HEK293T (cell line): ENCODE results near the gene FAM217A.
A peak's percentile ranks its signal among the peaks of the same experiment; 100 is the strongest.

Source experiments
- CTCF ChIA-PET: fragments of 350-600 bp; formaldehyde crosslinking; extraction: SDS; loops from one replicate; lab custom pipeline; 2021; ENCODE audit warnings: antibody characterized with exemption, inconsistent platforms; lab: Yijun Ruan, JAX
- POLR2A ChIA-PET: fragments of 350-600 bp; formaldehyde crosslinking; extraction: SDS; loops from one replicate; lab custom pipeline; 2020; ENCODE audit warnings: antibody characterized with exemption, inconsistent platforms; lab: Yijun Ruan, JAX
- DNase-seq: peaks from one replicate; pipeline ENCODE4 v3.0.0; 2012; ENCODE audit warnings: mixed read lengths; ENCODE audit errors: extremely low spot score
- ARNT ChIP-seq: fragments of 450-650 bp; IDR thresholded peaks from 2 replicates; pipeline ENCODE4 v1.6.1; 2017; ENCODE audit warnings: mild to moderate bottlenecking
- BHLHE40 ChIP-seq: fragments of 450-650 bp; IDR thresholded peaks from 2 replicates; pipeline ENCODE4 v1.6.1; 2016; ENCODE audit warnings: mild to moderate bottlenecking, moderate library complexity, borderline replicate concordance
- CTBP1 ChIP-seq: fragments of 450-650 bp; IDR thresholded peaks from 2 replicates; pipeline ENCODE4 v1.6.1; 2016; ENCODE audit warnings: borderline replicate concordance
- ELF4 ChIP-seq: fragments of 450-650 bp; IDR thresholded peaks from 2 replicates; pipeline ENCODE4 v1.6.1; 2017; ENCODE audit warnings: antibody characterized with exemption
- FOXA1 ChIP-seq: fragments of 450-650 bp; IDR thresholded peaks from 2 replicates; pipeline ENCODE4 v1.6.1; 2016; ENCODE audit warnings: mild to moderate bottlenecking
- FOXK2 ChIP-seq: fragments of 450-650 bp; IDR thresholded peaks from 2 replicates; pipeline ENCODE4 v1.6.1; 2016; ENCODE audit warnings: mild to moderate bottlenecking
- FOXM1 ChIP-seq: fragments of 450-650 bp; IDR thresholded peaks from 2 replicates; pipeline ENCODE4 v1.6.1; 2017; ENCODE audit warnings: mild to moderate bottlenecking, borderline replicate concordance
- HDGF ChIP-seq: fragments of 450-650 bp; IDR thresholded peaks from 2 replicates; pipeline ENCODE4 v1.6.1; 2017; ENCODE audit warnings: antibody characterized with exemption, borderline replicate concordance
- L3MBTL2 ChIP-seq: fragments of 450-650 bp; conservative IDR thresholded peaks from 2 replicates; pipeline ENCODE4 v1.6.1; 2016; ENCODE audit warnings: mild to moderate bottlenecking
- LEF1 ChIP-seq: fragments of 450-650 bp; IDR thresholded peaks from 2 replicates; pipeline ENCODE4 v1.6.1; 2017; ENCODE audit warnings: mild to moderate bottlenecking, borderline replicate concordance
- NFRKB ChIP-seq: fragments of 450-650 bp; IDR thresholded peaks from 2 replicates; pipeline ENCODE4 v1.6.1; 2016; ENCODE audit warnings: mild to moderate bottlenecking, moderate library complexity
- SP1 ChIP-seq: fragments of 450-650 bp; IDR thresholded peaks from 2 replicates; pipeline ENCODE4 v1.6.1; 2017
- SUZ12 ChIP-seq: fragments of 450-650 bp; IDR thresholded peaks from 2 replicates; pipeline ENCODE4 v1.6.1; 2016; ENCODE audit warnings: mild to moderate bottlenecking
- TARDBP ChIP-seq: fragments of 450-650 bp; IDR thresholded peaks from 2 replicates; pipeline ENCODE4 v1.6.1; 2016
- ZNF384 ChIP-seq: fragments of 450-650 bp; IDR thresholded peaks from 2 replicates; pipeline ENCODE4 v1.6.1; 2016
- TF ChIP-seq, protein P1 (sequence below): fragments of 450-650 bp; IDR thresholded peaks from 2 replicates; pipeline ENCODE4 v1.6.1; 2016

Gene FAM217A

DNA sequence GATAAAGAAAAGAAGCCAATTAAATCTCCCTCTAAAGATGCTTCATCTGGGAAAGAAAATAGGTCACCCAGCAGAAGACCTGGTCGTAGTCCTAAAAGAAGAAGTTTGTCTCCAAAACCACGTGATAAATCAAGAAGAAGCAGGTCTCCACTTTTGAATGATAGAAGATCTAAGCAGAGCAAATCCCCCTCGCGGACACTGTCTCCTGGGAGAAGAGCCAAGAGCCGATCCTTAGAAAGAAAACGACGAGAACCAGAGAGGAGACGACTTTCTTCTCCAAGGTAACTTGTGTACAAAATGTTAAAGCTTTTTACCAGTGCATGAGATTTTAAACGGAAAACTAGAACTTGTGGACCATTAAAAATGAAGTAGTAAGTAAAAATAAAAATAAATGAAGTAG lies 46.5 kb downstream of the FAM217A start:
- ChIA-PET POLR2A (interaction anchor here (1.6 kb wide), 1 partner anchor 11 kb away, joined by 12 read pairs; a partner anchor contains a TSS), CTCF (no interaction called here)
- TF ChIP-seq SP1: no peak
- TF ChIP-seq L3MBTL2: no peak
- no peak for TF ChIP-seq FOXA1
- DNase-seq: no peak

DNA sequence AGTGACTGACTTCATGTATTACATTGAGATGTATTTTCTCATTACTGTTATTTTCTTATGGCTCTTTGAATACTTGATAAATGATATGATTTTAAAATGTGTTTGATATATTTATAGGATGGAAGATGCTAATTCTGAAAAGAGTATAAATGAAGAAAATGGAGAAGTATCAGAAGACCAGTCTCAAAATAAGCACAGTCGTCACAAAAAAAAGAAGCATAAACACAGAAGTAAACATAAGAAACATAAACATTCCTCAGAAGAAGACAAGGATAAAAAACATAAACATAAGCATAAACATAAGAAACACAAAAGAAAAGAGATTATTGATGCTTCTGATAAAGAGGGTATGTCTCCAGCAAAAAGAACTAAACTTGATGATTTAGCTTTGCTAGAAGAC lies 47.5 kb downstream of the FAM217A start:
- POLR2A ChIA-PET: interaction anchor here (2.9 kb wide), 1 partner anchor 10 kb away, joined by 15 read pairs; a partner anchor contains a TSS
- CTCF ChIA-PET: interaction anchor here (1.0 kb wide), 1 partner anchor 10 kb away, joined by 3 read pairs; a partner anchor contains a TSS
- no peak for TF ChIP-seq L3MBTL2
- TF ChIP-seq CTBP1: no peak
- no peak for TF ChIP-seq HDGF
- TF ChIP-seq, protein P1, sequence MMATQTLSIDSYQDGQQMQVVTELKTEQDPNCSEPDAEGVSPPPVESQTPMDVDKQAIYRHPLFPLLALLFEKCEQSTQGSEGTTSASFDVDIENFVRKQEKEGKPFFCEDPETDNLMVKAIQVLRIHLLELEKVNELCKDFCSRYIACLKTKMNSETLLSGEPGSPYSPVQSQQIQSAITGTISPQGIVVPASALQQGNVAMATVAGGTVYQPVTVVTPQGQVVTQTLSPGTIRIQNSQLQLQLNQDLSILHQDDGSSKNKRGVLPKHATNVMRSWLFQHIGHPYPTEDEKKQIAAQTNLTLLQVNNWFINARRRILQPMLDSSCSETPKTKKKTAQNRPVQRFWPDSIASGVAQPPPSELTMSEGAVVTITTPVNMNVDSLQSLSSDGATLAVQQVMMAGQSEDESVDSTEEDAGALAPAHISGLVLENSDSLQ: no peak
- no peak for TF ChIP-seq SUZ12
- no peak for TF ChIP-seq TARDBP
- no peak for TF ChIP-seq SP1
- no peak for TF ChIP-seq ZNF384
- no peak for TF ChIP-seq NFRKB
- TF ChIP-seq FOXK2: no peak
- TF ChIP-seq FOXM1: no peak
- TF ChIP-seq LEF1: no peak
- TF ChIP-seq ELF4: no peak
- TF ChIP-seq ARNT: no peak
- no peak for TF ChIP-seq FOXA1
- no peak for DNase-seq

DNA sequence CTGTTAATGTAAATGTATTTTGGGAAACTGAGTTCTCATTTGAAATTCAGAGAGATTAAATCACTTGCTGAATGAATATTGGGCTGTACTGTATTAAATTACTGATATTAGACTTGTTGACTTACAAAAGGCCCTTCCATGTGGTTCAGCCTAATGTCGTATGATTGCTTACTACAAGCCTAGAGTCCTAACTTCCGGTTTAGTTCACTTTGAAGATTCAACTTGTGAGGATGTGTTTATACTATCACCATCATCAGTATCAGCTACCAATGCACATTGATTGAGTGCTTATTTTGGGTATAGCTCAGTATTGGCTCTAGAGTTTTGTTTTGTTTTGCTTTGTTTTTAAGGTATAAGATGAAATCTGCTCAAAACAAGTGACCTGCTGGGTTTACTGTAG lies 48.3 kb downstream of the FAM217A start:
- DNase-seq: no peak
- no peak for TF ChIP-seq ELF4
- TF ChIP-seq TARDBP: no peak
- TF ChIP-seq SP1: no peak
- no peak for TF ChIP-seq ARNT
- no peak for TF ChIP-seq L3MBTL2
- TF ChIP-seq LEF1: no peak
- ChIA-PET CTCF (interaction anchor here (1.0 kb wide), 1 partner anchor 9 kb away, joined by 3 read pairs; a partner anchor contains a TSS), POLR2A (interaction anchor here (2.9 kb wide), 1 partner anchor 9 kb away, joined by 15 read pairs; a partner anchor contains a TSS)

DNA sequence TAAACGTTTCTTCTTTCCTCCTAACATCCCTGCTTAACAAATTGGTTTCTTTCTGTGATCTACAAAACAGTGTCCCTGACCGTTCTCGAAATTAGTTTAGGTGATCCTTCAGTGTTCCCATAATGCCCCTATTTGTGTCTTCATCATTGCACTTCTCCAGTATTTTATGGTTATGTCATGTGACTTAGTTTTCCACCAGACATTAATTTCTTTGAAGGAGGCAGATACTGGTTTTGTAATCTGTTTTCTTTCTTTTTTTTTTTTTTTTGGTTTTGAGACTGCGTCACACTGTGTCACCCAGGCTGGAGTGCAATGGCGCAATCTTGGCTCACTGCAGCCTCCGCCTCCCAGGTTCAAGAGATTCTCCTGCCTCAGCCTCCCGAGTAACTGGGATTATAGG lies 49.2 kb downstream of the FAM217A start:
- CTCF ChIA-PET: interaction anchor here (0.7 kb wide), 1 partner anchor 325 kb away, joined by 3 read pairs; no protein-coding TSS in a partner anchor
- no peak for TF ChIP-seq ARNT
- no peak for TF ChIP-seq FOXM1
- no peak for TF ChIP-seq FOXK2
- TF ChIP-seq L3MBTL2: no peak
- no peak for TF ChIP-seq TARDBP
- no peak for TF ChIP-seq HDGF
- no peak for TF ChIP-seq NFRKB
- no peak for TF ChIP-seq LEF1
- TF ChIP-seq SP1: no peak
- TF ChIP-seq CTBP1: no peak
- TF ChIP-seq, protein P1: no peak
- no peak for TF ChIP-seq FOXA1
- POLR2A ChIA-PET: interaction anchor here (2.9 kb wide), 1 partner anchor 8 kb away, joined by 15 read pairs; a partner anchor contains a TSS
- DNase-seq: no peak

DNA sequence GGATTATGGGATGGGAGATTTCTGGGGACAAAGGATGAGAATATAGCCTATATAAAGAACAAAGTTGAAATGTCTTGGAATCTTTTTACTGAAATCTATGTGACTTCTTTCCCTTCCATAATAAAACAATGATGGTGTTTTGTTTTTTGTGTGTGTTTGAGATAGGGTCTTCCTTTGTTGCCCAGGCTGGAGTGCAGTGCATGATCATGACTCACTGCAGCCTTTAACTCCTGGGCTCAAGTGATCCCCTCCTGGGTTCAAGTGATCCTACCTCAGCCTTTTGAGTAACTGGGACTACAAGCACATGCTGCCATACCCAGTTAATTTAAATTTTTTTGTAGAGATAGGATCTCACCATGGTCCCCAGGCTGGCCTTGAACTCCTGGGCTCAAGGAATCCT lies 50.9 kb downstream of the FAM217A start:
- TF ChIP-seq BHLHE40 (no peak), ELF4 (no peak), SUZ12 (no peak)
- ChIA-PET POLR2A (no interaction called here), CTCF (no interaction called here)
- no peak for DNase-seq

DNA sequence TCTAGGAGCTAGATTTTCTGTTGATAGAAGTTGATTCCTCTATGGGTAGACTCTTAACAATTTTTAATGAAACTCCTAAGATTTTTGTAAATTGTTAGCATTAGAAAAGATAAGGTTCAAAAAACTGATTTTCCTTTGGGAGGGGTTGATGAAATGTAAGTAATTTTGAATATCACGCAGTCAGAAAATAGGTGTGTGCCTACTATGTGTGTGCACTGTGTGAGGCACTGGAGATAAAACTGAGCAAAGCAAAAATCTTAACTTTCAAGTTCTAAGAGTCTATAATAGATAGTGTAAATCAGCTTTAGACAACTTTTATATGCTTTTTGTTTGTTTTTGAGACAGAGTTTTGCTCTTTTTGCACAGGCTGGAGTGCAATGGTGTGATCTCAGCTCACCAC lies 53.3 kb downstream of the FAM217A start:
- ChIA-PET POLR2A (no interaction called here), CTCF (no interaction called here)
- DNase-seq: no peak
- TF ChIP-seq BHLHE40: no peak
- no peak for TF ChIP-seq NFRKB
- TF ChIP-seq FOXA1: no peak
- no peak for TF ChIP-seq CTBP1
- no peak for TF ChIP-seq L3MBTL2
- TF ChIP-seq SP1: no peak
- TF ChIP-seq FOXM1: no peak
- TF ChIP-seq TARDBP: no peak

DNA sequence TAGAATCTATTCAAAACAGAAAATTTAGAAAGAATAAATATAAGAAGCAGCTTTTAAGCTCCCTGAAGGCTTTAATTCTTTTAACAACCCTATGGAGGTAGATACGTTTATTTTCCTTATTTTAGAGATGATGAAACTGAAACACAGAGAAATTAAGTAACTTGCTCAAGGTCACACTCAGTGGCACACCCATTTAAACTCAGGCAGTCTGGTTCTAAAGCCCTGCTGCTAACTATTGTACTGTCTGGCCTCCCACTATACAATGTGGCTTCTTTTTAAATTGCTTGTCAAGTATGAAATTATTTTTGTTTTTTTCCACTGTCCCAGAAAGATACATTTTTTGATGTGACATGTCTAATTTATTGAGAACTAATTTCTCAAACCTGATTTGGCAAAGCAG lies 55.7 kb downstream of the FAM217A start:
- ChIA-PET POLR2A (no interaction called here), CTCF (interaction anchor here (1.2 kb wide), 1 partner anchor 15 kb away, joined by 3 read pairs; no protein-coding TSS in a partner anchor)
- DNase-seq: no peak
- TF ChIP-seq L3MBTL2 (no peak), ARNT (no peak), FOXK2 (no peak), SUZ12 (no peak), CTBP1 (no peak)
- TF ChIP-seq, protein P1: 0 out of 2 replicates have a peak, but pooled peaks have one; percentile 14
